NCI-H2029 treated with DMSO at 0.1 percent for 48 hours (cell line): ENCODE results near the gene ST6GALNAC4.
A peak's percentile ranks its signal among the peaks of the same experiment; 100 is the strongest.

Experiments
- DNase-seq: peaks from one replicate; lab custom pipeline; 2025; lab: John Stamatoyannopoulos, UW

Gene ST6GALNAC4

GRCh38 chr9:127946728-127947127, 29.9 kb upstream of the ST6GALNAC4 start:
- DNase-seq = no peak

DNA sequence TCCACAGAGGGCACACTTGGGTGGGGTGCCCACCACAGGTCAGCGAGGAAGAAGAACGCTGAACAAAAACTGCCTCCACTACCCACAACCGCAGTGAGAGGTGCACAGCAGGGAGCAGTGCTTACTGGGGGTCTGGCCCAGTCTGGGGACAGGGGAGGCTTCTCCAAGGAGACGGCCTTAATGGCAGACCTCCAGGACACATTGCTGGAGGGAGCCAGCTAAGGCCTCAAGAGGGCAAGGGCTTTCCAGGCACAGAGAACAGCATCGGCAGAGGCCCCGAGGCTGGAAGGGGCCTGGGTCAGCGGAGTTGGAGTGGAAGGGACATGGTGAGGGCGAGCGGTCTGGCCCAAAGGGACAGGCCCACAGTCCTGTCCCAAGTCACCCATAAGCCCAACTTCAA, 29.1 kb upstream of the ST6GALNAC4 start:
- DNase-seq = no peak

- DNase-seq = no peak
These were observed 28.5 kb upstream of the ST6GALNAC4 start for GRCh38 chr9:127945338-127945737.

DNA sequence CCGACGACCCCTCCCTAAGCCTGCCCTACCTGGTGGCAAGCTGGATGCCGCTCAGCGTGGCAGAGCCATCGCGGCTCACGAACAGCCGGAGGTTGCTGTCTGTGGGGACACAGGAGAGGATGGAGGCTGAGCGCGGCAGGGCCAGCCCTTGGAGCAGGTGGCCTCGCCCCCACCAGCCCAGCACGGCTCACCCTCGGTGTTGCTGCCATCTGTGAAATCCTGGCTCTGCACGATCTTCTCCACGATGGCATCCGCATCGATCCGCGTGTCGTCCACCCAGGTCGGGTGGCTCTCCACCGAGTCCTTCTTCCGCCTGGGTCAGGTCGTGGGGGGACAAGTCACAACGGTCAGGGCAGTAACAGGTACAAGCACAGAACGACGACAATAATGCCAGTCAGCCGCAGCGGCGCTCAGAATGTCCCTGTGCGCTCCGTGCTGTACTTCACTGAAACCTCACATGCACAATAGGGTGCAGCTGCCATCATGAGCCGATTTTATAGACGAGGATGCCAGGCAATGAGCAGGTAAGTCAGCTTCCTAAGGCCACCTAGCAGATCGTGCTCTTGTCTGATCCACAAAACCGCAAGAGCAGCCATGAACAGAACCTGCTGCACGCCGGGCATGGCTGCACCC, 27.9 kb upstream of the ST6GALNAC4 start:
- DNase-seq = no peak

DNA sequence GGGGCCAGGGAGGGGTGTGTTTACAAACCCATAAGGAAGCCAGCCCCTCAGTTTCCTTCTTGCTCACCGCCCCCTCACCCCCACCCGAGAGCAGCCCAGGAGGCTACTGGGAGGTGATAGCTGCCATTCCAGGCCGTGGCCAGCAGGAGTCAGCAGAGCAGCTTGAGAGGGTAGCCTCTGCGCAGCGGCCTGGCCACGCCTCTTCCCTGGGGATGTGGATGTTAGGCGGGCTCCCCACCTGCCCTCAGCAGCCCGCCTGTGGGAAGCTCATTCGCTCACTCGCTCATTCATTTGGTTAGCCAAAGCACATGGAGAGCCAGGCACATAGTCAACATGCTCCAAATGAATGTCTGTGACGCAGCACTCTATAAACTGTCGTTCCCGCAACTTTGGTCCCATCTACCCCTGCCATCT, 26.9 kb upstream of the ST6GALNAC4 start:
- DNase-seq = peak; percentile 48

GRCh38 chr9:127943011-127943662, 26.3 kb upstream of the ST6GALNAC4 start:
- no peak for DNase-seq

DNA sequence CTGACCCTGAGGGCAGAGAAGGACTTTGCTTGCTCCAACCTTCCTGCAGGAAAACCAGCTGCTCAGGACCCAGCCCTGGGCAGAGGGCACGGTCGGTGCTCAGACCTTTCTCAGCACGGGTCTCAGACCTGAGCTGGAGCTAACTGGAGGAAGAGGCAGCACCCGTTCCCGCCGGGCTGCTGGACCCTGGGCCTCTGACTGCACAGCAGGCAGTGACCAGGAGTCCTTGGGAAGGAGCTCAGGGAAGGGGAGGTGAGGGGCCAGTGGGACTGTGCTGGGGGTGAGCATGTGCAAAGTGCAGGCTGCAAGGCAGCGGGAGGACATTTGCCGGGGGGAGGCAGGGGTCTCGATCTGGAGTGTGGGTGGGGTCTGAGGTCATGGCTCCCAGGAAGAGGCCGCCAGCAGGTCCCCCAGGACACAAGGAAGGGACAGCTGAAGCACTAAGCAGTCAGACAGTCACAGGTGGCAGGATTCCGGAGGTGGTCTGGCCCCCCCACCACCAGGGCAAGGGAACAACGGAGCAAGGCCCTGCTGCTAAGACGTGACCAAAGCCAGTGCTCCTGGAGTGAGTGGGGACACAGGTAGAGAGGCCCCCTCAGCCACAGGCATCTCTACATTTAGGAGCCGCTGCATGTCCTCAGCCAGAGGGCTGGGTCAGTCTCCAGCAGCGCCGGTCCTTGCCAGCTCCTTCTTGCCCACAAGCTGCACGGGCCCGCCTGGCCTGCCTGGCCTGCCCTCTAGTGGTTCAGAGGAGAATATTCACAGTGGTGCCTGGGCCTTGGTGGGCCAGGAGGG, 25.6 kb upstream of the ST6GALNAC4 start:
- peak; percentile 13 for DNase-seq

DNA sequence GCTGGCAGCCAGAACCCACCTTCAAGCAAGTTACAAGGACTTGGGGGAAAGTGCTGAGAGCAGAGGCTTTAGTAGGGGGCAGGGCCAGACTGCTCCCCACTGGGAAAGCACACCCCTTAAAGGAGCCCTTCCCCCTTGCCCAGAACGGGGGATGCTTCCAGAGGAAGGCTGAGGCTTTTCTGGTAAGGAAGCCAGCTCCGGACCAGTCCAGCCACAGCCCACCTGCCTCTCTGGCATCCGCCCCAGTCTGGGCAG, 25.0 kb upstream of the ST6GALNAC4 start:
- DNase-seq = no peak

DNA sequence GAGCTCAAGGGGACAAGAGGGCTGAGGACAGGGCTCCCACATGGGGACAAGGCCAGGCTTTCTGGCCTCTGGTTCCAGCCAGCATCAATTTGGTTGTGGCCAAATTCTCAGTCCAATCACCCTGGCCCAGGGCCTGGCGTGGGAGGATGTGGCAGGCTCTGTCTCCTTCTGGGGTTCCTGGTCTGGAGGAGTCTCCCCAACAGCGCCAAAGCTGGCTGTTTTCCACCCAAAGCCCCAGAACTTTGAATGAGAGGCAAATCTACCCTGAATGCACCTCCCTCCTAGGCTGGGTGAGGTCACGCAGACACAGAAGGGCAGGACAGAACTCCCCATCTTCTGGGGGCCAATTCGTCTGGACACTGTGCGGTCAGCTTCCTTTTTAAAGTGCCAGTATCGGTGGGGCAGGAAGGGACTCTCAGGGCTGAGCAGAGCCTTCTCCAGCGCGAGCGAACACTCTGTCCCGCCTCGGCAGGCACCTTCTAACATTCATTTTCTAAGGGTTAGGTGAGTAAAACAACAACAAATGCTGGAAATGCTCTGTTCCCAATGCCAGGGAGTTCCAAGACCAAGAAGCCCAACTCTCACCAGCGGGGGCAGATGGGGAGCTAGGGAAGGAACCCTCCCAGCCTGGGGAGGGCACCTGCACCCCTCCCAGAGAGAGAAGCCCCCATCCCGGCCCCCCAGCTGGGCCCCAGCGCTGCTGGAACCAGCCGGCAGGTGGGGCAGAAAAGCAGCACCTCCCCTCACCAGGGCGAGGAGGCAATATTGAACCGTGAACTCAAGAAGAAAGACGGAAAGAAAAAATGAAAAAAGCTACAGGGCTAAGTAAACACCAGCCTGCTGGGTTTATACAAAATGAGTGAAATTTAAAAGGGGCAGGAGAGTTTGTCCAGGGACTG, 24.5 kb upstream of the ST6GALNAC4 start:
- DNase-seq = no peak

- DNase-seq = no peak
These were observed 23.8 kb upstream of the ST6GALNAC4 start for GRCh38 chr9:127940593-127940992.

DNA sequence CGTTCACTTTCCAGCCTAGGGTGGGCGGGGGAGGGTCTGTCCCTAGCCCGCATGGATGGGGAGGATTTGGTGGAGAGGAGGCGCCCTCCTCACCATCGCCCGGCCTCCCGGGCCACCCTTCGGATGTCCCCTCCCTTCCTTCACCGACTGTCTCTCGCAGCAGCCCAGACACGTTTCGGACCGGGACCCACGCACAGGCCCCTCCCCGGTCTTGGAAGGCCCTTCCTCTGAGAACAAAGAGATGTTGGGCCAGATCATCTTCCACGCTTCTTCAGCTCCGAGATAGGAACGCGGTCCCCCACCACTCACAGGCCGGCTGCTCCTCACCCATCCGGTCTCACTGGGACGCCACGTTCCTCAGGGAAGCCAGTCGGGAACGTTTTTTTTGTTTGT, 21.5 kb upstream of the ST6GALNAC4 start:
- DNase-seq = no peak

DNA sequence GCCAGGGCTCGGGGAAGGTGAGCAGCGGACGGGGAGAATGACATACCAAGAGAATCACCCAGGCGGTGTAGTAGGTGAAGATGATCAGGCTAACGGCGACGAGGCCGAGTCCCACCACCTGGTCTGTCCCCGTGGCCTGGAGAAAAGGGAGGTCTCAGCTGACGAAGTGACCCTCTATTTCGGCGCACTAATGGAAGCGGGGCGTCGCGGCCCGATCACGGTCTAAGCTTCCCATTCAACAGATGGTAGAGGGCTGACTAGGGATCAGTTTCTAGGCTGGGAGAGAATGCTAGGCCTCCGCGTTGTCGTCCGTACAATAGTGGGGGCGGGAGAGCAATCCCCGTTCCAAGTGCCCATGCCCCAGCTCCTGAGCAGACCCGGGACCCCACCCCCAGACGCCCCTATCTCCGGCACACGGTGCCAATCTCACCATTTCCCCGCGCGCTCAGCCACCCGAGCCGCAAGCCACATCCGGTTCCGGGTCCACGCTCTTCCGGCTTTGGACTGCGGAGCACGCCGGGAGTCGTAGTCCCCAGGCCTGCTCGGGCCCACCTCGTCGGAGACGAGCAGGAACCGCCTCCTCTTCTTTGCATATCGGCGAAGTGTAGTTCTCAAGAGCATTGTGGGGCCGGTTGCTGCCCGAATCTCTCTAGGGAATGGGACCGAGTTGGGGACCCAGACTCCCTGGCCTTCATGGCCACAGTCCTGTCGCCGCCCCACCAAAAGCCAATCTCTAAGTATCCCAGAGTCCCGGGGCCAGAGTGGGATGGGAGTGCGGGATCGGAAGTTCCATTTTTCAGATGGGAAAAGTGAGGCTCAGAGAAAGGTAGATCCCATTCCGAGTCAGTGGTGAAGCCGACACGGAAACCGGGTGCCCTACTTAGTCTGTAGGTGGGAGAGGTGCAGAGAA, 20.8 kb upstream of the ST6GALNAC4 start, which contains the start of gene DPM2:
Gene DPM2, minus strand, starts transcription at position 467 of the 910 bp plus-strand sequence. Its CDS starts 34 bp downstream, at position 433.
- peak; percentile 68 for DNase-seq

- DNase-seq = no peak
These were observed 20.2 kb upstream of the ST6GALNAC4 start for GRCh38 chr9:127937056-127937387.

- no peak for DNase-seq
These were observed 19.6 kb upstream of the ST6GALNAC4 start for GRCh38 chr9:127936347-127936852.

DNA sequence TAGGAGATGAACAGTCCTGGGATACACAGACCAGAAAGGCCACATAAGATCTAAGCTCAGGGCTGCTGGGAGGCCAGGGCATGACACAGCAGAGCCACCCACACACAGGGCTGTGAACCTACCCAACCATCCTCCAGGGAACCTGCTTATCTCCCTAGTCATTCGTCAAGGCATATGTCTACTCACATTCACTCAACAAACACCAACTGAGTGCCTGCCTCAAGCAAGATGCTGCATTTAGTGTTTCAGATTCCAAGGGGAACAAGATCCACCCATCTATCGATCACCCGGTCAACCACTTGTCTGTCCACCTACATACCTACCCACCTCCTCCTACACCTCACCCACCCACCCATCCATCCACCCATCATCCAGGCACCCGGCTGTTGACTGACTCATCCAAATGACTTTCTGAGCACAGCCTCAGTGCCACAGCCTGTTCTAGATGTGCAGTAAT, 19.0 kb upstream of the ST6GALNAC4 start:
- no peak for DNase-seq

DNA sequence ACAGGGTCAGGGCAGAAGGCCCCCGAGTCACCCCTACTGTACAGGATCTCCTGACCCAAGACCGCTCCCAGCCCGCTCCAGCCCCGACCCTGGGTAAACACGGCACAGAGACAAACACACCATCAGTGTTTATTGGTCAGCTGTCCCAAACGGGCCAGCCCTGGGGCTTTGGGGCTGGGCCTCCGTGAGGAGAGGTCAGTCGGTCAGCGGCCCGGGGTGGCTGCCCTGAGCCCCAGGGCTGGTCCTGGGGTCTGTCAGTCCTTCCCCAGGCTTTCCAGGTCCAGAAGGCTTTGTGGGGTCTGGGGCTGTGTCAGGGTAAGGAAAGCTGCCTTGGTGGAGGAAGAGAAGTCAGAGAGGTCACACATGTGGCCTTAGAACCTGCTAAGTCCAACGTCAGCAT, 18.1 kb upstream of the ST6GALNAC4 start:
- DNase-seq = no peak

DNA sequence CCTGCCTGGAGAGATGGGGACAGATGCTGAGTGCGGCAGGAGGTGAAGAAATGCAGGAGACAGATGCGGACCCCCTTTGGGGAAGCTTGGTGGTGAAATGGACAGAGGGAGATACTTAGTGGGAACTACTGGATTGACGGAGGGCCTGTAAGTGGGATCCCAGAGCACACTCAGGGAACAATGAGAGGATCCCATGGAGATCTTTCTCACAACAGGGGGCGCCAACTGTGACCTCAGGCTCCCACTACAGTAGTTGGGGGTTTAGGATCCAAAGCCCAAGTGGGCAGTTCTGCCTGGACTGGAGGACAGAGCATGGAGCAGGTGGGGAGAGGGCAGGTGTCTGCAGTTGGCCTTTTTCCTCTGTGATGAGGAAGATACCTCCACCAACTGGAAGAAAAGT, 17.4 kb upstream of the ST6GALNAC4 start:
- DNase-seq = no peak

DNA sequence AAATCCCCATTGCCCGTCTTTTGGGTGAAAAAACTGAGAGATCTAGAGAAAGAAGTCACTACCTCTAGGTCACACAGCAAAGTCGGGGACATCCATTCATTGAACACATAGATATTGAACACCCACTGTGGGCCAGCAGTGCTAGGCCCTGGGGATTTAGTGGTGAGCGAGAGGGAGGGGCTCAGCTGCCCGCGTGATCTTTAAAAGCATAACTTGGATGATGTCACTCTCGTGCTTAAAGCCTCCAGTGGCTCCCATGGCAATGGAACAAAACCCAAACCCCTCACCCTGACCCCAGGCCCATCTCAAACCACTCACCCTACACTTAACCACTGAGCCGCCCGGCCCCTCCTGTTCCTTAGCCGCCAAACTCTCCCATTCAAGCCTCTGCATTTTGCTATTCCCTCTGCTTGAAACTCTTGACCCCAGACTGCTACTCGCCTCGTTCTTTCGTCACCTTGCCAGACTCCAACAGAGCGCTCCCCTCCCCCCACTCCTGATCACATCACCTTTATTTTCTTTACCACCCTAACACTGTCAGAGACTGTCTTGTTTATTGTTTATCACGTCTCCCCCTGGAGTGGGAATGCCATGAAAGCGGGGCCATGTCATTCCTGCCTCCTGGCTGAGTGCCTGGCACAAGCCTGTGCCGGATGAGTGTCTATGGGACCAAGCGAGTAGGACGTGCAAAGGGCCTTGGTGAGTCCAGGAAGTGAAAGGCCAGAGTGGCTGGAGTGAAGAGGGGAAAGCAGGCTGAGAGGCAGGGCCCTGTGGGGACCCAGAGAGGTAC, 14.4 kb upstream of the ST6GALNAC4 start:
- DNase-seq = peak; percentile 87

DNA sequence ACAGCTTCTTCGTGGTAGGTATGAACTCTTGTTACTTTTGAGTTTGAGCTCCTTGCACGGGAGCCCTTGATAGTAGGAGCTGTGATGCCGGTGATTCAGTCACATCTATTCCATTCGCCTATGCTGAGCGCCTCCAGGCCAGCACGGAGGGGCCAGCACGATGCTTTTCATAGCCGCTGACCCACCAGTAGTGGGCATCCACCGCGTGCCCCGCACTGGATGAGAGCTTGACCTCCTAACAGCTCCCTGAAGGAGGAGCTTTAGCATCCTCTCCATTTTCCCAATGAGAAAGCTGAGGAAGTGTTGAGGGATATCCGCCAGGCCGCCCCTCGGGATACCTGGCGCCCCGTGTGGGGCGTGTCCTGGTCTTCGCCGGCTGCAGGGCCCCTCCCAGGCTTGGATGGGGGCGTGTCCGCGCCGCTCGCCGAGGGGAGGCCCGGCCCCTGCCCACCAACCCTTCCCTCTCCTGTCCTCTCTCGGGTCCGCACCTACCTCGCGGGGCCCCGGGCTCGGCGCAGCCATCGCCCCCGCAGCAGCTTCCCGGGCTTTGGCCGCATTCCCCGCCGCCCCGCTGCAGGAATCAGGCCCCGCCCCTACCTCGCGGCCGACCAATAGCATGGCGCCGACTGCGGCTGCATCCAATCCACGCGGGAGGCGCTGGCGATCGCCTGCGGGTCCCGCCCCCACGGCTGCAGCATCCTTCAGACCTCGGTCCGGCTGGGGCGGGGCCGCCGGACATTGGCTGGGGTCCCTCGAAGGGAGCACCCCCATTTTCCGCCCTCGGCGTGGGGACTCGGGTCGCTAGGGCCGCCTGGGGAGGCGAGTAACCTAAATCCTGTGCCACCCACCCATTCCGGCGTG, 13.6 kb upstream of the ST6GALNAC4 start, which contains the start of gene PIP5KL1:
Gene PIP5KL1, minus strand, starts transcription at position 547 of the 861 bp plus-strand sequence. Its CDS starts 25 bp downstream, at position 522.
- DNase-seq = no peak
